HG03571 (cell line): ENCODE results near the gene CDC42EP4.

Experiments used
- ATAC-seq: cut with Tn5 transposase; IDR thresholded peaks from one replicate; pipeline ENCODE4 v1.9.1; 2021; ENCODE audit not compliant: unreplicated experiment

CDC42EP4 gene

DNA sequence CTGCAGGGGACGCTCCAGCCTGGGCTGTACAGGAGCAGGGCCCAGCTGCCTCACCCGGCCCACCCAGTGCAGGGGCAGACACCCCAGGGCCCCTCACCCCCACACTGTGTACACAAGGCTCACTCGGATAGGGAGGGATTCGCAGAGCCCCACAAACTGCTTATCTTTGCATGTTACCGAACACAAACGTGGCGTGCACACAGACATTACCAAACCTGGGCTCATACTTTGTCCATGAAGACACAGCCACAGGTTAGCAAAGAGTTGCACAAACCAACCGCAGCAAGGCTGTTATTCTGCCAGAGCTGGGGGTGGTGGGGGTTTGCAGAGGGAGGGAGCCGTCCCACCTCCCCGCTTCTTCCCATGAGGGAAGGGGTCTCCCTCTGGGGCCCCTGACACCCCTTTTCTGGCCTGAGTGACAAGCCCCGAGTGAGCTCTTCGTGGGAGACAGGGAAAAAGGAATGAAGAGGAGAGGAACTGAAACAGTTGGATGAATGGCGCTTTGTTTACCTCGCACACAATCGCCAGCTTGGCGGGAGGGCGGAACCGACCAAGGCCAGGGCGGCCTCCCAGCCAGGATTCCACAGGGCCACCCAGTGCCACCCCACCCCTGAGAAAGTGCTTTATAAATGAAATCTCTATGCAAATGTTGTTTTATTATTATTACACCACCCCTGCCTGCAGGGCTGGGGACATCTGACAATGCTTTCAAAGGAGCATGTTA, 49.7 kb downstream of the CDC42EP4 start:
- ATAC-seq, result no peak

DNA sequence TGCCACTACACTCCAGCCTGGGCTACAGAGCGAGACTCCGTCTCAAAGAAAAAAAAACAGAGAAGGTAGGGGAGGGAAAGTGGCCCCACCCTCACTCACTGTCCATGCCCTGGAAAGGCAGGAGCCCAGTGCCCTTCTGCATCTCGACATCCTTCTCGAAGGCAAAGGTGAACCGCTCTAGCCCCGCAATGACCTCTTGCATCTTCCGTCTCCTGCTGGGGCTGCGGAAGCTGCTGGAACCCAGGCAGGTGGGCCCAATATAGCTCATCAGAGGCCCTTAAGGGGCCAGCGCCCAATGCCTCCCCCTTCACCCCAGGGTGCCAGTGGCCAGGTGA, 50.2 kb downstream of the CDC42EP4 start, which contains the start of gene CPSF4L:
Gene CPSF4L (minus strand): TSS at position 264 of the 335 bp plus-strand sequence. CDS start 62 bp downstream, at position 202.
- no peak for ATAC-seq

DNA sequence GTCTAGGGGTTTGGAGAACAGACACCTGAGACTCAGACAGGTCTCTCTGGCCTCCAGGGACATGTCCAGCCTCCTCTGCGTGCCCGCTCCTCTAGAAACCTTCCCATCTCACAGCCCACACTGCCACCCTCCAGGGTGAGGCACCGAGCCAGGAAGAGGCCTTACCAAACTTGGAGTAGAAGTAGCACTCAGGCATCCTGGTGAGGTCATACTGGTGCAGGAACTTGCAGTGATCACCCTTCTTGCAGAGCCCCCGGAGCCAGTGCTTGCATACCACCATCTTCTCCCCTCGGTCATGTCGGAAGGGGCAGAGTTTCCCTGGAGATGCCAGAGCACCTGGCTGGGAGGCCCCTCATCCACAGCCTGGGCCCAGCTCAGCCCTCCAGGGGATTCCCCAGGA, 54.3 kb downstream of the CDC42EP4 start:
- no peak for ATAC-seq

DNA sequence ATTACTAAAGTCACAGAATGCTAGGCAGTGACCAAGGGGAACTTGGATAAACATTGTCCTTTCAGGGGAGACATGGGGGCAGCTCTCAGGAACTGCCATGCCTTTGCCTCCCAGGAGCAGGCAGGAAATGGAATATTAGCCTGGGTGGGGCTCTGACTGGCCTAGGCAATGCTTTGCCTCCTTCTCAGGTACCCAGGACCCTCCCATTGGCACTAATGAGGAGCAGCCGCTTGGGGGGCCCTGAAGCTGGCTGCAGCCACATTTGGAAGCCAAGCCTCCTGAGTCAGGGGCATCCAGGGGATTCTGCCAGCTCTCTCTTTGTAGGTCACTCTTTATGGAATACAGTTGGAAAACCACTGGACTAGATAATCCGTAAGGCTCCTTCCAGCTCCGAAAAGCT, 55.6 kb downstream of the CDC42EP4 start:
- ATAC-seq, result no peak

DNA sequence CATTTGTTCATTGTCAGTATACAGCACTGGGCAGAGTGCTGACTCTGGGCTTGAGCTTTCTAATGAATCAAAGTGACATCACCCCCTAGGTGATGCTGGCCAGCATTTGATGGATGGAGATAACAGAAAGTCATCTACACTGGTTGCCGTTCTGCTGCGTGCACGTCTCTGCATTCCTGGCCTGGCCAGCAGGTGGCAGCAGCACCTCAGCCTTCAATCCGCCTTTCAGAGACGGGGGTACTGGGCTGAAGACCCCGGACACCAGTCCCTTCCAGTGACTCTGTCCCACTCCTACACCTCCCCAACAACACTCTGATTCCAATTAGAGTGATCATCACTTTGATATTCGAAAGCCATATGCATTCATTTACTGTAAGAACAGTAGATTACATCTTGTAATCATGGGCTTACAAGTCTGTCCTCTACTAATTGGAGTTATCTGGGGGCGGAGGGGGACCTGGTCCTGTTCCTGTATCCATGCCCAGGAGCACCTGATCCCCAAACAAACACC, 56.1 kb downstream of the CDC42EP4 start:
- no peak for ATAC-seq

DNA sequence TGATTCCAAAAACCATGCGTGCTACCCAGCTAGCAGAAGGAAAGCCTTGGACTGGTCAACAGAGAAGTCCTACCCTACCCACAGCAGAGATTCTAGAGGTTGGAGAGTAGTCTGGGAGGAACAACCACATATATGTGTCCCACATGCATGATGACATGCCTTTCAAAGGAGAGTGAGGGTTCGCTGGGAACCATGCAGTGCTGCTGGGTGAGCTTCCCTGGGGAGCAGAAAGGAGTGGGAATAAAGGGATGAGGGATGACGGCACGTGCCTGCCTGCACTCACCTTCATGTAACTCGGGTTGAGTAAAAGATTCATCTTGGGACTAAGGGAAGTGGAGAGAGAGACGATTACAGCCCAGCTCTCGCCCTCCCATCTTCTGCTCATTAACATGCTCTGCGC, 59.9 kb downstream of the CDC42EP4 start:
- ATAC-seq, result no peak

DNA sequence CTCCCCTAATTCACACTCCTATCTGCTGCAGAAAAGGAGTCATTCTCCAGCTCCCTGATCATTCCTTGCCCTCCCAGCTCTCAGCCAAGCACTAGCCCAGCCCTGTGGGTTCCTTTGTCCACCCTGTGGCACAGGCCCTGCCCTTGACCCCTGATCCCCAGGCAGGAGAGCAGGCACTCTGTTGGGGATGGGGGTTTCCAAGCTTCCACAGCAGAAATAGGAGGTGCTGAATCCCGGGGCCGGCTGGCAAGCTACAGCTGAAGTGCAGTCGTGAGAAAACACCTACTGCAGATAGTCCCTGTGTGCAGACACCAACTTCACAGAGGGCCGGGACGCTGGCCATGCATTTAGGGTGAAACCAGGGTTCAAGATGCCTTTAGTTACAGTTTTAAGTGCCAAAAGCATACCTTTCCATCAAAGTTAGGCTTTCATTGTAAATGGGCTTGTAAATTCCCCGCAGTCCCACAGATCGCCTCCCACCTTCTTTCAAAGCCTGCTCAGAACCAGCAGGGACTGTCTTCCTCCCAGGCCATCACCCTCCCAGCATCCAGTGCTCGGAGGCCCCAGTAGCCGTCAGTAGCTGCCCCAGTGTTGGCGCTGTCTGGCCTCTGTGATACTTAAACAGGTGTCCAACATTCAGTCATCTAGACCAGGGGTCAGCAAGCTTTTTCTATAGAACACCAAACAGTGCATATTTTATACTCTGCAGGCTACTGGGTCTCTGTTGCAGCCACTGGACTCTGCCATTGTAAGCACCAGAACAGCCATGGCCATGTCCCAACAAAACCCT, 60.8 kb downstream of the CDC42EP4 start:
- ATAC-seq, result no peak

DNA sequence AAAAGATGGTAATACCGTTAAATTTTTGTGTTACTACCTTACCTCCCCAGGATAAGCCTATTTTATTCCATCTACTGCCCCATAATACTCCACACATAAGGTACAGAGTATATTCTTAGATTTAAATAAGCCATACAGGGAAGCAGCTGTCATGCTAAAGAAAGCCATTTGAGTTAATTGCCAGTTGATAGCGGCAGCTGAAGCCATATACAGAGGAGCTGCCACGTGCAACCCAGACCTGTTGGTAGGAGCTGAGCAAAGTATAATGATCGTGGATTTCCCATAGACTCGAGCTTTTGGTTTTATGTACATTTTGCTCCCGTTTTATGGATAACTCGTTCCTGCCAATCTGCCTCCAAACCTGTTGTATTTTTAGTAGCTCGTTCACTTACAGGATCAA, 62.1 kb downstream of the CDC42EP4 start:
- ATAC-seq, result no peak

DNA sequence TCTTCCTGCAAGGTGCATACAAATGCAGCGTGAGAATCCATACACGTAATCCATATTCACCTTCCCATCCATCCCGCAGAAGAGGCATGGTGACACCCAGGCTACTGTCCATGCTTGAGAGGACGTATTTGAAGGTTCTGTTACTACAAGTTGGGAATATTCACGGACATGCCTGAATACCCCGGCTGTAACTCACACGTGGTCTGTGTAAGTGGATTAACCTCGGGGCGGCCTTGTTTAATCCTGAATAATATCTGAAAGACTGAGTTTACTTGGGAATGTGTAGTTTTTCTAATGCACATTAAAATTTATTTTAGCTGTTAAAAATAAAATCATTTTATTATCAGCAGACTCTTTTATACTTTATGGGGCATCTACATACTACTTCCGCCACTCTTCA, 63.3 kb downstream of the CDC42EP4 start:
- ATAC-seq, result no peak

DNA sequence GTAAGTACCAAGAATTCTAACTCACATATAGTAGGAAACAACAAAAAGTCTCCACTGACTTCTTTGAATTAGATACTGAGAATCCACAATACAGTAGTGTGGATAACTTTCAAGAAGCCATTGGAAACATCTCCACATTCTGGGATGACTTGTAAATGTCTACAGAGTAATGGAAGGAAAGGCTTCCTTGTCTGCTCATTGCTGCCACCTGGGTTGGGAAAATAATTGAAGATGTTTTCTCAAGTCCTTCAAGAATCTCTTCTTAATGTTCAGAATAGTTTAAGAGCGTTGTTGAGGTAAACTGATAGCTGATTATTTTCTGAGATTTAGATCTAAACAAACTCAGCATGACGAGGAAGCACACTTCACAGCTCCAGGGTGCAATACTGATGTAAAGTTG, 64.1 kb downstream of the CDC42EP4 start:
- ATAC-seq, result no peak

DNA sequence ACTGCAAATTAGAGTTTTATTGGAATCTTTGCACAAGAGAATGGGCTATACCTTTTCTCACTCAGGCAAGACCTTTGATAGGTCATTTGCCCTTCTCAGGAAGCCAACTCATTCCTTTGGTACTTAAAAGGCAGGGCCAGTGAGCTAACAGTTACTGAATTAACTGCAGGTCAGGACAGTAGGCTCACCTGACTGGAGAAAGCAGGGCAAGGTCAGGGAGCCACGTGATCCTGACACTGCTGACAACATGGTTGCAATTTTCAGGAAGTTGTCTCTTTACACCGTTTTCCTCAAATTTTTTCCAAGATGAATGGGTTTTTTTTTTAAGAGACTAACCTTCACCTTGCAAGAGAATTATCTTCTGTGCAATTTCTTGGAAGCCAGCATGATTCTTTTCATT, 71.2 kb downstream of the CDC42EP4 start:
- no peak for ATAC-seq

DNA sequence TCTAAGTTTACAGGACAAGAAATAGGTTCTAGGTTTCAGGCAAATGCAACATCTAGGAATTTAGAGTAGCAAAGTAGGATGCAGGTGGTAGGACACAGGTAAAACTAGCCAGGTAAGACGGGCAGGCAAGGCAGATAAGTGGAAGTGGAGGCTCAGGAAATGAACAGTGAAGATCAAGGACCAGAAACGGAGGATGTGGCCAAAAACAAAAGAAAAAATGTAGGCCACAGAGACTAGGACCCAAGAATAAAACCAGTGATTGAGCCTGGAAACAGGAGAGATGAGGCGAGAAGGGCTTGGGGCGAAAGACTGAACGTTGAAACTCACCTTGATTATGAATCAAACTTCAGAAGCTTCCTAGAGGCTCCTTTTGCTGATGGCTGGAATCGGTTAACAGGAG, 74.1 kb downstream of the CDC42EP4 start:
- no peak for ATAC-seq

DNA sequence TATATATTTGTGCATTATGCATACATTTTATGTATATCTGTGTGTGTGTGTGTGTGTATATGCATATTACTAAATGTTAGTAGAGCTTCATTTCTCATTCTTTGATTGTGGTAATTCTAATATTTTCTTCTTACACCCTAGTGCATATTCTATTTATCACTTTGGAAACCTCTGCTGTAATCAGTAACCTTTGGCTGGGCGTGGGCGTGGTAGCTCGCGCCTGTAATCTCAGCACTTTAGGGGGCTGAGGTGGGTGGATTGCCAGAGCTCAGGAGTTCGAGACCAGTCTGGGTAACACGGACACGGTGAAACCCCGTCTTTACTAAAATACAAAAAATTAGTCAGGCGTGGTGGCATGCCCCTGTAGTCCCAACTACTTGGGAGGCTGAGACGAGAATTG, 77.1 kb downstream of the CDC42EP4 start:
- no peak for ATAC-seq
